Mesothelial cell of epicardium (in vitro differentiated cells): ENCODE results near the gene HBS1L. TPM values are rescaled to one million over a fixed set of nuclear protein-coding genes. Genes with fewer than 3 reads are reported as not detected.

Experiments
- DNase-seq, 2 experiments: peaks; one replicate each; pipeline ENCODE4 v3.0.0; 2021; ENCODE audit warnings: low spot score in 2 of 2; ENCODE audit not compliant: unreplicated experiment in 2 of 2
- H3K27ac Mint-ChIP-seq: 2 replicates; pipeline ENCODE4 v1.8.0; 2021; ENCODE audit warnings: mixed read lengths
- H3K27me3 Mint-ChIP-seq: 2 replicates; pipeline ENCODE4 v1.8.0; 2021; ENCODE audit warnings: low read depth, mixed read lengths
- H3K36me3 Mint-ChIP-seq: 2 replicates; pipeline ENCODE4 v1.8.0; 2021; ENCODE audit warnings: mixed read lengths
- H3K4me1 Mint-ChIP-seq: 2 replicates; pipeline ENCODE4 v1.8.0; 2021; ENCODE audit warnings: mixed read lengths
- H3K4me3 Mint-ChIP-seq: 2 replicates; pipeline ENCODE4 v1.8.0; 2021; ENCODE audit warnings: mild to moderate bottlenecking, moderate library complexity, mixed read lengths
- H3K9me3 Mint-ChIP-seq: 2 replicates; pipeline ENCODE4 v1.8.0; 2021; ENCODE audit warnings: mixed read lengths
- CTCF ChIP-seq: fragments of 200-600 bp; sonication (generic); IDR thresholded peaks from one replicate; pipeline ENCODE4 v1.5.0; 2021; ENCODE audit warnings: antibody characterized with exemption; ENCODE audit not compliant: unreplicated experiment
- total RNA-seq: library from RNA; stranded (reverse); gene quantifications from 3 replicates; pipeline ENCODE4 v1.2.1, GENCODE V29; 2021

Gene HBS1L
- total RNA-seq, 1 donor from 2014 or later: 75.7 TPM

DNA sequence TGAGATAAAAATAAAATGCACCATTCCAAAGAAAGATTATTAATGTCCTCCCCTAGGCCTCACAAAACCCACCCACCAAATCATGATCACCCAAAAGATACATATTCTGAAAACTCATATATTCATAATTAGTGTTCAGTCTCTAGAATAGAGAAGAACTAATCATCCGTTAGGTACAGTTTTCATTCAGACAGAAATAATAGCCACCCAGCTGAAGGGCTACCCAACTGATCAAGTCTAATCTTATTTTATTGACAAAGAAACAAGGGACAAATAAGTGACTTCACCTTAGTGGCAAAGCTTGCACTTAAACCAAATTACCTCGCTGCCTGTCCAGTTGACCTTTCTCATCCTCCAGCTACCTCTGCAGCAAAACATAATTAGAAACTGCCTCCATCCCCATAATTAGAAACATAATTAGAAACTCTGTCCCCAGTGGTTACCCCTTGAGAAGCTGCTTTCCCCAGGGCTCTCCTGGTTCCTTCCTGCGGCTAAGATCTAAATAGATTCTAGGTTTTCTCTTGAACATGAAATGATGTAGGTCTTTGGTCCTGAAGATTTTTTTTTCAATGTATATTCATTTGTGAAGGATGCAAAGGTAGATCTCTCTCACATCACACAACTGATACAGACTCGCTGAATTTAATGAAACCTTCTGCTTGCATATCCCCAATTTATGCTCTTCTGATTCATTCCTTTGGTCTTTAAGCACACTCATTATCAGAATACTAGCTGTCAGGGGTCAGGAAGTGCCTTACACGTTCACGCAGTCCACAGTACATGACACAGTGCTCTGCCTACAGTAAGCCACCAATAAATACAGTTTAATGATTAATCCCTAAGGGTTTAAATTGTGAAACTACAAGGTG is 46.3 kb downstream of the HBS1L start:
- Mint-ChIP-seq H3K36me3 (peaks cover 3% of the 10 kb centered on the region), H3K9me3 (no peaks in the 10 kb centered on the region), H3K27me3 (no peaks in the 10 kb centered on the region), H3K27ac (no peak overlapping the region), H3K4me3 (no peak overlapping the region), H3K4me1 (no peaks in the 10 kb centered on the region)
- TF ChIP-seq CTCF: no peak
- DNase-seq: no peak

- Mint-ChIP-seq H3K4me3 (no peak overlapping the region), H3K4me1 (no peaks in the 10 kb centered on the region), H3K27me3 (no peaks in the 10 kb centered on the region), H3K36me3 (peaks cover 2% of the 10 kb centered on the region), H3K9me3 (no peaks in the 10 kb centered on the region), H3K27ac (no peak overlapping the region)
- TF ChIP-seq CTCF: no peak
- no peak for DNase-seq
Observed at GRCh38 chr6:135006386-135006914, 48.2 kb downstream of the HBS1L start.

DNA sequence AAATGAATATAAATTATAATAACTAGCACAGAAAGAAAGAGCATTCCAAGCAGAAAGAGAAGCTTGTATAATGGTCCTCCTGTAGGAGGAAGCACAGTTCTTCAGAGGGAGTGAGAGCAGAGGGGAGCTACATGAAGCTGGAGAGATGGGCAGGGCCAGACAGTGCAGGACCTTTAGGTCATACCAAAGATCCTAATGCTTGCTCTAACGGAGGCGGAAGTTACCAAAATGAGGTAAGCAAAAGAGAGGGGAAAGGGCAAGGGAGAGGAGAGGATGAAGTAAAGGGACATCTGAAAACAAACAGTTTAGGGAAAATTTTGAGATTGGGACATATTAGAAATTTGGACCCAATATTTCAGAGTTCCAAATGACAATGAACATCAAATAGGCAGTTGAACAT is 50.2 kb downstream of the HBS1L start:
- DNase-seq: no peak
- H3K36me3 Mint-ChIP-seq: peaks cover 4% of the 10 kb centered on the region
- H3K27ac Mint-ChIP-seq: no peak overlapping the region
- H3K27me3 Mint-ChIP-seq: no peaks in the 10 kb centered on the region
- TF ChIP-seq CTCF: no peak
- H3K4me3 Mint-ChIP-seq: no peak overlapping the region
- no peaks in the 10 kb centered on the region for H3K9me3 Mint-ChIP-seq
- no peaks in the 10 kb centered on the region for H3K4me1 Mint-ChIP-seq

DNA sequence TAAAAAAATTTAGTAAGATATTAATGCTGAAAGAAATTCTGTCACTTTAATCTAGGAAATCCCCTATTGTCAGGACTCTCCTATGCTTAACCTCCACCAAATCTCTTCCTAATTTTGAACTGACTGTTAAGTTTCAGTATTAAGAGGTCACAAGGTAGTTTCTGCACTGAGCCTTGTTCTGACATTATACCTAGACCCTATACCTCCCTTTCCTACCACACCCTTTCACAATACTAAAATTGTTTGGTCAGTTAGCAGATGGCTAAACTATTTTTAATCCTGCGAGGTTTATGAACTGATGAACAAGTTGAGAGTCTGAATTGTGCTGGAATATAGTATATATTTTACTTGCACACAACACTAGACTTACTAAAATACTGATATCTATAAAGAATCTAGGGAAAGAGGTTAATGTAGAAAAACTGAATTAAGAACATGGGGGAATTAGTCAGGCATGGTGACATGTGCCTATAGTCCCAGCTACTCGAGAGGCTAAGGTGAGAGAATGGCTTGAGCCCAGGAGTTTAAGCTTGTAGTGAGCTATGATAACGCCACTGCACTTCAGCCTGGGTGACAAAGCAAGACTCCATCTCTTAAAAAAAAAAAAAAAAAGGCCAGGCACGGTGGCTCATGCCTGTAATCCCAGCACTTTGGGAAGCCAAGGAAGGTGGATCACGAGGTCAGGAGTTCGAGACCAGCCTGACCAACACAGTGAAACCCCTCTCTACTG is 51.5 kb downstream of the HBS1L start:
- no peaks in the 10 kb centered on the region for H3K4me1 Mint-ChIP-seq
- H3K9me3 Mint-ChIP-seq: no peaks in the 10 kb centered on the region
- TF ChIP-seq CTCF: no peak
- H3K27ac Mint-ChIP-seq: no peak overlapping the region
- H3K36me3 Mint-ChIP-seq: peaks cover 2% of the 10 kb centered on the region
- H3K27me3 Mint-ChIP-seq: no peaks in the 10 kb centered on the region
- no peak overlapping the region for H3K4me3 Mint-ChIP-seq
- no peak for DNase-seq

DNA sequence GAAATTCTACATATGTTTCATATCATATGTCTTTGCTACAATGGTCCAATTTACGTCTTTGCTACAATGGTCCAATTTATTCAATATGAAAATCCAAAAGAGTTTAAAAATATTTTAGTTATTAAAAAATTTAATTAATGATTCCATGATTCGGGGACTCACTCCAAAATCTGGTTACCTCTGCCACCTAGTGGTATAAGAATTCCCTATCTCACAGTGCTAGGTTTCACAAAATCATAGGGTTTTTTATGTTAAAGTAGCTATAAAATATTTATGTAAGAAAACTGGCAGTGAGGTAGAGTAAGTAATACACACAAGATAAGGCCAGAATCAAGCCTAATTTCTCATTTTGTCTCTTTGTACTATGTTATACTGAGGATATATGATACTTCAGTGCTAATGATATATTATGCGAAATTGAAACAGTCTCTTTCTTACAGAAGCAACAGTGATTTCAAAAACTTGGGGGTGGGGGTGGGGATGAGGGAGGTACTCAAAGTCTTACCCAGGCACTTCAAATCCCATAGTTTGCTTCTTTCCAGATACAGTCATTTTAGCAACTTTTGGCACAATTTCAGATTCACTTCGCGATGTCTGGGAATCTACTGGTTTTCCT is 52.3 kb downstream of the HBS1L start:
- H3K4me3 Mint-ChIP-seq: no peak overlapping the region
- no peak overlapping the region for H3K27ac Mint-ChIP-seq
- no peaks in the 10 kb centered on the region for H3K4me1 Mint-ChIP-seq
- H3K9me3 Mint-ChIP-seq: no peaks in the 10 kb centered on the region
- TF ChIP-seq CTCF: peak; percentile 74
- peaks cover 6% of the 10 kb centered on the region for H3K36me3 Mint-ChIP-seq
- DNase-seq: no peak
- H3K27me3 Mint-ChIP-seq: no peaks in the 10 kb centered on the region
